Upper lobe of left lung (tissue), 4 donors: ENCODE data around the gene TEAD2.
A peak's percentile ranks its signal among the peaks of the same experiment; 100 is the strongest.

Source experiments
- EP300 ChIP-seq, 4 donors: sonication (generic); formaldehyde crosslinking; IDR thresholded peaks; one replicate each; pipeline ENCODE4 v1.5.1; 2017; ENCODE audit warnings: antibody characterized with exemption in 4 of 4, control low read depth in 2 of 4
- POLR2A ChIP-seq, 4 donors: fragments of 450-650 bp; IDR thresholded peaks; one replicate each; pipeline ENCODE4 v1.5.1; 2016 to 2017; ENCODE audit warnings: antibody characterized with exemption in 4 of 4, mild to moderate bottlenecking in 2 of 4
- POLR2AphosphoS5 ChIP-seq, 2 donors: sonication (generic); formaldehyde crosslinking; IDR thresholded peaks; one replicate each; pipeline ENCODE4 v1.5.1; 2017; ENCODE audit warnings: antibody characterized with exemption in 2 of 2
- TF ChIP-seq, protein P1 (sequence below), 6 experiments: fragments of 450-650 bp in 4 of 6; fragments of 200-600 bp in 2 of 6; sonication (generic) in 2 of 6; IDR thresholded peaks; one replicate each; pipeline ENCODE4 v1.5.1; 2016 to 2019; ENCODE audit warnings: antibody characterized with exemption in 6 of 6

DNA sequence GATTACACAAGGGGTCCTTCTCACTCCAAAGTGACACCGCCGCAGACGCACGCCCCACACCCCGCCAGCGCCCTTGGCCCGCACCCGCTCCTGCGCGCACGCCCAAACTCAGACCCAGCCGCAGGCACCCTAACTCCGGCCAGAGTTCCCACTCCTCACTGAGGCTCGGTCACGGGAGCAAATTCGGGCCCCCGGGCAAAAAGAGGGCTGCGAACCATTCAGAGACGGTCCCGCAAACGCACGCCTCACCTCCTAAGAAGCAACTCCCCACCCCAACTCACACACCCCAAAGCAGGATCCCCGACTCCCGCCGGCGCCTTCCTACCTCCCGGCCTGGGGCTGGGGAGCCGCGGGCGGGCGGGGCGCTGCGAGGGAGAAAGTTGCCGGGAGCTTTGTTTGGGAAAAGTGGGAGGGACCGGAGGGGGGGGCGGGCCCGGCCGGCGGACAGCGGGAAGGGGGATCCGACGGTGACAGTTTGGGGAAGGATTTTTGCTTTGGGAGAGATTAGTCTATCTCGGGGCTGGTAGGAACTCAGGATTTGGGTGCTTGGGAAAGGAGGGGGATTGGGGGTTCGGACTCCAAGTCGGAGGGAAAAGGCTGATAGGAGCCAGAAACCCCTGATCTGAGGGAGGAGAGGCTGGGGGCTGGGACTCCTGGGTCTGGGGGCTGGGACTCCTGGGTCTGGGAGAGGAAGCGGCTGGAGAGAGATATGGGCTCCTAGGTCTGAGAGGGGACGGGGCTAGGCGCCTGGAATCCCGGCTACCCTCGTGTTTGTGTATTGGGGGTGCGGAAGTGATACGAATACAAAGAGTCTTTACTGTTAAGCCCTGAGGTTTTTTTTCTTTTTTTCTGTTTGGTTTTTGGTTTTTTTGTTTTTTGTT, at the start of gene TEAD2:
- TF ChIP-seq, protein P1, sequence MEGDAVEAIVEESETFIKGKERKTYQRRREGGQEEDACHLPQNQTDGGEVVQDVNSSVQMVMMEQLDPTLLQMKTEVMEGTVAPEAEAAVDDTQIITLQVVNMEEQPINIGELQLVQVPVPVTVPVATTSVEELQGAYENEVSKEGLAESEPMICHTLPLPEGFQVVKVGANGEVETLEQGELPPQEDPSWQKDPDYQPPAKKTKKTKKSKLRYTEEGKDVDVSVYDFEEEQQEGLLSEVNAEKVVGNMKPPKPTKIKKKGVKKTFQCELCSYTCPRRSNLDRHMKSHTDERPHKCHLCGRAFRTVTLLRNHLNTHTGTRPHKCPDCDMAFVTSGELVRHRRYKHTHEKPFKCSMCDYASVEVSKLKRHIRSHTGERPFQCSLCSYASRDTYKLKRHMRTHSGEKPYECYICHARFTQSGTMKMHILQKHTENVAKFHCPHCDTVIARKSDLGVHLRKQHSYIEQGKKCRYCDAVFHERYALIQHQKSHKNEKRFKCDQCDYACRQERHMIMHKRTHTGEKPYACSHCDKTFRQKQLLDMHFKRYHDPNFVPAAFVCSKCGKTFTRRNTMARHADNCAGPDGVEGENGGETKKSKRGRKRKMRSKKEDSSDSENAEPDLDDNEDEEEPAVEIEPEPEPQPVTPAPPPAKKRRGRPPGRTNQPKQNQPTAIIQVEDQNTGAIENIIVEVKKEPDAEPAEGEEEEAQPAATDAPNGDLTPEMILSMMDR (IDR thresholded peaks at IDR 0.05): no peak
- TF ChIP-seq EP300 (IDR thresholded peaks at IDR 0.05) (no peak), POLR2AphosphoS5 (IDR thresholded peaks at IDR 0.05) (peak; percentile 45 to 85), POLR2A (IDR thresholded peaks at IDR 0.05) (peak in 1 of 4 donors; percentile 62)
